D721Med (cell line): ENCODE results near the gene SNRNP25.
"Not testable (repeated sequence)": the region's sequence is repeated elsewhere in the genome, so short reads cannot be mapped to it uniquely, and the experiment has no call there.

ENCODE experiments used
- DNase-seq: peaks from one replicate; pipeline ENCODE4 v3.0.0; 2011; ENCODE audit warnings: low spot score; ENCODE audit not compliant: insufficient read length
- FAIRE-seq: peaks from 2 replicates; lab custom pipeline; 2011; peaks lifted over from hg19 to GRCh38; lab: Jason Lieb, UNC
- TF ChIP-seq, protein P1 (sequence below): IDR thresholded peaks from 2 replicates; pipeline ENCODE4 v1.5.1; 2012; ENCODE audit warnings: mild to moderate bottlenecking, control low read depth; ENCODE audit not compliant: insufficient read depth; ENCODE audit errors: missing control alignments

Gene SNRNP25

DNA sequence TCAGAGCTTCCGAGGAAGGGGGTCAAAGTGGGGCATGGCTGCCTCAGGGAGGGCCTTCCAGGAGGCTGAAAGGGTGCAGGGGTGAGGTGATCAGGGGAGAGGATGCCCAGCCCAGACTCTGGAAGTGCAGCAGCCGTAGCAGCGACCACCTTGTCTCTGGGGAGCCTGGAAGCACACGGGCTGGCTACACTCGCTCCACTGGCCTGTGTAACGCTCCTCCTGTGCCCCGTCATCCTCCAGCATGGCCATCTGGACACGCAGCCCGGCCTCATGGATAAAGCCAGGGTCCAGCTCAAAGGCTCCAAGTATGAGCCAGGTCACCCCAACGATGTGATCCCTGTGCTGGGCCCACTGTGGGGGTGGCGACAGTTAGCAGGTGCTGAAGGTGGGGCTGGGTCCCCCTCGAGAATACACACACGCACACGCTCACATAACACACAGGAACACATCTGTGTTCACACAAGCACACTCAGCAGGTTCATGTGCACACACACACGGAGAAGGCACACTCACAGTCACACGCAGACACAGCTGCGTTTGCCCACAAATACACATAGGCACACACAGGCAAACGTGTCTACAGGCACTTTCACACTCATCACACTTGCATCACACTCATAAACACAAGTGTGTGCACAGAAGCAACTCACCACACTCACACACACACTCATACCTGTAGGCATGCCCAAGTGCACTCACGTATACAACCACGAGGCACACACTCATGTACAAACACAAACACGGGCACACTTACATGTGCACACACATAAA is 19.6 kb upstream of the SNRNP25 start:
- DNase-seq, result no peak
- TF ChIP-seq, protein P1, sequence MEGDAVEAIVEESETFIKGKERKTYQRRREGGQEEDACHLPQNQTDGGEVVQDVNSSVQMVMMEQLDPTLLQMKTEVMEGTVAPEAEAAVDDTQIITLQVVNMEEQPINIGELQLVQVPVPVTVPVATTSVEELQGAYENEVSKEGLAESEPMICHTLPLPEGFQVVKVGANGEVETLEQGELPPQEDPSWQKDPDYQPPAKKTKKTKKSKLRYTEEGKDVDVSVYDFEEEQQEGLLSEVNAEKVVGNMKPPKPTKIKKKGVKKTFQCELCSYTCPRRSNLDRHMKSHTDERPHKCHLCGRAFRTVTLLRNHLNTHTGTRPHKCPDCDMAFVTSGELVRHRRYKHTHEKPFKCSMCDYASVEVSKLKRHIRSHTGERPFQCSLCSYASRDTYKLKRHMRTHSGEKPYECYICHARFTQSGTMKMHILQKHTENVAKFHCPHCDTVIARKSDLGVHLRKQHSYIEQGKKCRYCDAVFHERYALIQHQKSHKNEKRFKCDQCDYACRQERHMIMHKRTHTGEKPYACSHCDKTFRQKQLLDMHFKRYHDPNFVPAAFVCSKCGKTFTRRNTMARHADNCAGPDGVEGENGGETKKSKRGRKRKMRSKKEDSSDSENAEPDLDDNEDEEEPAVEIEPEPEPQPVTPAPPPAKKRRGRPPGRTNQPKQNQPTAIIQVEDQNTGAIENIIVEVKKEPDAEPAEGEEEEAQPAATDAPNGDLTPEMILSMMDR, result no peak
- FAIRE-seq, result no peak

DNA sequence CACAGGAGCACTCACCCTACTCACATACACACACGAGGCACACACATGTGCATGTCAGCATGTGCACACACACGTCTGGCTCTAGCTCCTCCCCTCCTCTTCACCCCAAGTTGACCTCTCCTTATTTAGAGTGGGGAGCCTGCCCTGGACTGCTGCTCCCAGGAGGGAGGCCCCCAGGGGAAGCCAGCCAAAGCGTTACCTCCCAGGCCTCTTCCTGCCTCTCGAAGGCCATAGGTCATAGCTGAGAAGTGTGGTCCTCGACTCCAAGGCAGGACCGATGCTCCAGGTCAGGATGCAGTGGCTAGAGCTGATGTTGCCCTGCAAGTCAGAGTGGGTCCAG is 19.0 kb upstream of the SNRNP25 start:
- DNase-seq (no peak), FAIRE-seq (no peak)
- TF ChIP-seq, protein P1, result no peak

DNA sequence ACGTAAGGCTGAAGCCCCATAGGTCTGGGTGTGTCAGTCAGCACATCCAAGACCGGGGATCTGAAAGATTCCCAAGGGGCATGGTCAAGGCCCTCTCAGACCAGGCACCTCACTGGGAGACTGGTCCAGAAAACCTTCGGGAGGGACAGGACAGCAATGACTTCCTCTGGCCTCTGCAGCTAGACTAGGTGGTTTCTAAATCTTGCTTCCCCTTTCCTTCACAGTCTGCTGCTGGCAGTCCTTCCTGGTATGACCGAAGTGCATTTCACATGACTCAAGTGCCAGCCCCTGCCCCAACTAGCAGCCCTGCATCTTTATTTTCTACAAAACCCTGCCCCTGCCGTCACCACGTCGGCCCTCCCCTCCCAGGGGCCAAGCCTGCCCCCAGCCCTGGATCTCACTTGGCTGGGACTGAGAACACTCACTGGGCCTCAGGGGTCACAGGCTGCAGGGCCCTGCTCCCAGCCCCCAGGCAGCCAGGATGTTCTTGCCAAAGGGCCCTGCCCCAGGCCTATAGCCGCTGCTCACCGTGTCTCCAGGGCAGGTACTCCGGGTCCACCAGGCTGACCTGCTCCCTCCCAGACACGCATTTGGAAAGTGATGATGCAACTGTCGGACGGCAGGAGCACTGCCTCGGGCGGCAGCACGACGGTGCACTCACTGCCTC is 18.5 kb upstream of the SNRNP25 start:
- FAIRE-seq, result no peak
- DNase-seq, result no peak
- TF ChIP-seq, protein P1, result no peak

DNA sequence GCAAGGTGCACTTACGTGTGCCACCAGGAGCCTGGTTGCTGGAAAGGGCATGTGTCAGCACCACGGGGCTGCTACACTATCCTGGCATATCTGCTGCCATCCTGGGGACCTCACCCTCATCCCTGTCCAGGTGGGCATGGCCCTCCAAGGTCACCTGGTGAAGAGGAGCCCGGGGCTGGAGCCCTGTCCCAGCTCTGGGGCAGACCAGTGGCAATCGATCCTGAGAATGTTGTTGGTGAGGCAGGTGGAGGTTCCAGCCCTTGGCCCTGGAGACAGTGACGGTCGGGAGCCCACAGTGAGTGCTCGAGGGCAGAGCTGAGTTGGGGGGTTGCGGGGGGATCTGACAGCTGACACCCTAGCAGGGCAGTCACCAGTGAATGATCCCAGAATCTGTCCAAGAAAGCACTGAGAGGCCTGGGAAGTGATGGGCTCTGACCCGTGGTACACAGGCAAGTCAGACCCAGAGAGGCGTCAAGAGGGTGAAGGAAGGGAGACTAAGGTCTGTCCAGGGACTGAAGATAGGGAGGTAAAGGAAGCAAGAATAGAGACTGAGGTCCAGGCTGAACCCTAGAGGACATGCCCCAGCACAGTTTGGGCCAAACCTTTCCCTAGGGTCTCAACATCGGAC is 17.8 kb upstream of the SNRNP25 start:
- DNase-seq (no peak), FAIRE-seq (no peak)
- TF ChIP-seq, protein P1, result no peak

DNA sequence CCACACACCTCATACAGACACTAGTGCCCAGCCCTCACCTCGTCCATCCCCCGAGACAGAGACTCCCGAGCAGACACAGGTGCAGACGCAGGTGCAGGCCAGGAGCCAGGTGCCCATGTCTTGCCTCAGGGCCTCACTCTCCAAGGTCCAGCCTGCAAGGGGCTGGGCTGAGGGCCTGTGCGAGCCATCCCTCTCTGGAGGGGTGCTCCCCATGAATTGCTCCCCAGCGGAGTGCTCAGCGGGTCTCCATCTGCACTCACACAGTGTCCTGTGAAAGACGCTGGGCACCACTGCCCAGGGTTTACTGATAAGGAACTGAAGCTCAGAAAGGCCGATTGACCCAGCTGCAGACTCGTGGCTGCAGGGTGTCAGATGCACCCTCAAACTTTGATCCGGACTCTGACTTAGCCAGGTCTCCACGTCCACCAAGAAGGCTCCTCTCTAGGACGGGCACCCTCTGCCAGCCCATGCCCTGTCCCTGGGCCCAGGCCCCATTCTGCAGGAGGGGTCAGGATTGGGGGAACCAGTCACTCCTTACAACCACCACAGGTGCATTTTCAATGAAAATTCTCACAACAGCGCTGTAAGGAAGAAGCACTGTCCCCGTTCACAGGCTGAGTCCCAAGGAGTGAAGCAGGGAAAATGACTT is 17.2 kb upstream of the SNRNP25 start:
- no peak for DNase-seq
- TF ChIP-seq, protein P1, result no peak
- FAIRE-seq, result no peak

DNA sequence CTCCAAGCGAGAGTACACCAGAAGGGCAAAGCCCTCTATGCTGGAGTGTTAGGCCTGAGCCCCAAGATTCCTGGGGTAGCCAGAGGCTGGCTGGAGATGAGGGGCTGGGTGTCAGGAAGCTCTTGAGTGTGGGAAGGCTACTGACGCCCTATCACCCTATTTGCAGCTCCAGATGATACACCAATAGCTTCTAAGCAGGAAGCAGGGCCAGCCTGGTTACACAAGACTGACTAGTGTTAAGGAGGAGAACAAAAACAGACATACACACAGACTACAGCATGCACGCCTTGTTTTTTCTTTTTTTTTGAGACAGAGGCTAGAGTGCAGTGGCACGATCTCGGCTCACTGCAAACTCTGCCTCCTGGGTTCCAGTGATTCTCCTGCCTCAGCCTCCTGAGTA is 16.1 kb upstream of the SNRNP25 start:
- FAIRE-seq, result no peak
- TF ChIP-seq, protein P1, result no peak

DNA sequence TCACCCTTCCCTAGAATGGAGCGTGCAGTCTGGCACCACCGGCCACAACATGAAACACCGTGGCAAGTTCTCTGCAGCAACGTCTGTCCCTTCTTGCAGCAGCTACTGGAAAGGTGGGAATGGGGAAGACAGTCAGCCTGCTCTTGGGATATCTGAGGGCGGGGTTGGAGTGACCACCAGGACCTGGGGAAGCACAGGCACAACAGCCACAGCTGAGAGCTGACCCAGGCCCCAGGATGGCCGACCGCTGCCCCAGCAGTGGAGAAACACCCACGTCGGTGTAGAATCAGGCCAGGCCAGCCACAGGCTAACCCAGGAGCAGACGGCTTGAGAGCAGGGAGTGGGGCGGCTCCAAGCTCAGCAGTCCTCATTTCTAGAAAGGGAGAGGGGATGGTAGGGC is 15.4 kb upstream of the SNRNP25 start:
- not testable (repeated sequence) for FAIRE-seq

More for the DNA sequence above, 16.1 kb upstream of the SNRNP25 start:
- no peak for DNase-seq

More for the DNA sequence above, 15.4 kb upstream of the SNRNP25 start:
- DNase-seq, result not testable (repeated sequence)
